Natural killer cell (primary cell): ENCODE data around the gene COX17. TPM values are rescaled to one million over a fixed set of nuclear protein-coding genes. Genes with fewer than 3 reads are reported as not detected.

Experiments used
- ATAC-seq, 3 donors: fragments of 150-1000 bp in 2 of 3; fragments of 200-7000 bp in 1 of 3; cut with Tn5 transposase; 1 replicate in 1 of 3; 2 replicates in 2 of 3; pipeline ENCODE4 v1.10.0; 2021; ENCODE audit warnings: mild to moderate bottlenecking in 2 of 3, moderate library complexity in 2 of 3
- DNase-seq, 2 donors: peaks; one replicate each; pipeline versions ENCODE4 v3.0.0 to v3.0.0-alpha.2; 2013 to 2021; ENCODE audit warnings: mixed read lengths in 1 of 2
- H3K27ac ChIP-seq: one replicate; pipeline ENCODE4 v1.5.1; 2013; ENCODE audit warnings: mild to moderate bottlenecking, low read length
- H3K27me3 ChIP-seq: one replicate; pipeline ENCODE4 v1.6.1; 2013; ENCODE audit warnings: low read length; ENCODE audit not compliant: control insufficient read depth, insufficient read depth
- H3K36me3 ChIP-seq: one replicate; pipeline ENCODE4 v1.6.1; 2013; ENCODE audit warnings: low read length; ENCODE audit not compliant: control insufficient read depth, insufficient read depth
- H3K4me1 ChIP-seq: one replicate; pipeline ENCODE4 v1.6.1; 2013; ENCODE audit warnings: low read length; ENCODE audit not compliant: control insufficient read depth, insufficient read depth
- H3K4me3 ChIP-seq: one replicate; pipeline ENCODE4 v1.5.1; 2013; ENCODE audit warnings: low read length
- H3K9me3 ChIP-seq: one replicate; pipeline ENCODE4 v1.6.1; 2013; ENCODE audit warnings: low read length; ENCODE audit not compliant: control insufficient read depth, insufficient read depth
- H3K27ac Mint-ChIP-seq, 2 donors: one replicate each; pipeline ENCODE4 v1.8.0; 2022; ENCODE audit warnings: mild to moderate bottlenecking in 2 of 2, mixed read lengths in 2 of 2, moderate library complexity in 1 of 2
- H3K27me3 Mint-ChIP-seq, 2 donors: one replicate each; pipeline ENCODE4 v1.8.0; 2022; ENCODE audit warnings: low read depth in 2 of 2, mixed read lengths in 2 of 2
- H3K36me3 Mint-ChIP-seq: one replicate; pipeline ENCODE4 v1.8.0; 2022; ENCODE audit warnings: mixed read lengths
- H3K4me1 Mint-ChIP-seq, 2 donors: one replicate each; pipeline ENCODE4 v1.8.0; 2022; ENCODE audit warnings: mixed read lengths in 2 of 2
- H3K4me3 Mint-ChIP-seq: one replicate; pipeline ENCODE4 v1.8.0; 2022; ENCODE audit warnings: mild to moderate bottlenecking, moderate library complexity, mixed read lengths
- H3K9me3 Mint-ChIP-seq, 2 donors: one replicate each; pipeline ENCODE4 v1.8.0; 2022; ENCODE audit warnings: mixed read lengths in 2 of 2
- WGBS: methylation state at CpG from one replicate; pipeline ENCODE4 v1.1.7; 2013; ENCODE audit warnings: missing lambda C conversion rate; ENCODE audit not compliant: insufficient coverage; 5-methylcytosine and 5-hydroxymethylcytosine counted together
- intact Hi-C: fragments of 100-400 bp; cut with micrococcal nuclease; formaldehyde crosslinking; loops from one replicate; pipeline ENCODE4 v1.14.2; 2022
- total RNA-seq, 4 donors: library from RNA; stranded (reverse); fragments of 120-200 nt in 1 of 4; gene quantifications; one replicate each; pipeline versions ENCODE4 v1.2.3 to v1.2.4, GENCODE V29; 2013 to 2022
- TF ChIP-seq, protein P1 (sequence below): fragments of 200-600 bp; IDR thresholded peaks from one replicate; pipeline ENCODE4 v1.8.0; 2022; ENCODE audit warnings: antibody characterized with exemption

The COX17 gene
- total RNA-seq, 3 donors from 2014 or later (not counting 1 experiment from before 2014, with no cell fraction given), result 35.6 to 44.8 (median 40.6) TPM

GRCh38 chr3:119630880-119631329 is 46.3 kb downstream of the COX17 start:
- H3K4me1 ChIP-seq, result peaks cover 21% of the 10 kb centered on the region
- peaks cover 0 to 3% of the 10 kb centered on the region in 2 donors for H3K27me3 Mint-ChIP-seq
- intact Hi-C loops, result no loop called here
- H3K27me3 ChIP-seq, result no peaks in the 10 kb centered on the region
- peaks cover 0 to 21% of the 10 kb centered on the region in 2 donors for H3K4me1 Mint-ChIP-seq
- no peaks in the 10 kb centered on the region for H3K9me3 Mint-ChIP-seq
- no peak for ATAC-seq
- H3K9me3 ChIP-seq, result no peaks in the 10 kb centered on the region
- TF ChIP-seq, protein P1, sequence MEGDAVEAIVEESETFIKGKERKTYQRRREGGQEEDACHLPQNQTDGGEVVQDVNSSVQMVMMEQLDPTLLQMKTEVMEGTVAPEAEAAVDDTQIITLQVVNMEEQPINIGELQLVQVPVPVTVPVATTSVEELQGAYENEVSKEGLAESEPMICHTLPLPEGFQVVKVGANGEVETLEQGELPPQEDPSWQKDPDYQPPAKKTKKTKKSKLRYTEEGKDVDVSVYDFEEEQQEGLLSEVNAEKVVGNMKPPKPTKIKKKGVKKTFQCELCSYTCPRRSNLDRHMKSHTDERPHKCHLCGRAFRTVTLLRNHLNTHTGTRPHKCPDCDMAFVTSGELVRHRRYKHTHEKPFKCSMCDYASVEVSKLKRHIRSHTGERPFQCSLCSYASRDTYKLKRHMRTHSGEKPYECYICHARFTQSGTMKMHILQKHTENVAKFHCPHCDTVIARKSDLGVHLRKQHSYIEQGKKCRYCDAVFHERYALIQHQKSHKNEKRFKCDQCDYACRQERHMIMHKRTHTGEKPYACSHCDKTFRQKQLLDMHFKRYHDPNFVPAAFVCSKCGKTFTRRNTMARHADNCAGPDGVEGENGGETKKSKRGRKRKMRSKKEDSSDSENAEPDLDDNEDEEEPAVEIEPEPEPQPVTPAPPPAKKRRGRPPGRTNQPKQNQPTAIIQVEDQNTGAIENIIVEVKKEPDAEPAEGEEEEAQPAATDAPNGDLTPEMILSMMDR, result no peak
- H3K27ac Mint-ChIP-seq, result peak overlapping the region in 1 of 2 donors; percentile 13
- H3K27ac ChIP-seq, result no peak overlapping the region
- DNase-seq, result no peak
- H3K36me3 ChIP-seq, result no peaks in the 10 kb centered on the region
- no peak overlapping the region for H3K4me3 Mint-ChIP-seq
- H3K4me3 ChIP-seq, result no peak overlapping the region
- 90% methylated on average over 7 of the region's 7 CpGs for WGBS
- no peaks in the 10 kb centered on the region for H3K36me3 Mint-ChIP-seq

DNA sequence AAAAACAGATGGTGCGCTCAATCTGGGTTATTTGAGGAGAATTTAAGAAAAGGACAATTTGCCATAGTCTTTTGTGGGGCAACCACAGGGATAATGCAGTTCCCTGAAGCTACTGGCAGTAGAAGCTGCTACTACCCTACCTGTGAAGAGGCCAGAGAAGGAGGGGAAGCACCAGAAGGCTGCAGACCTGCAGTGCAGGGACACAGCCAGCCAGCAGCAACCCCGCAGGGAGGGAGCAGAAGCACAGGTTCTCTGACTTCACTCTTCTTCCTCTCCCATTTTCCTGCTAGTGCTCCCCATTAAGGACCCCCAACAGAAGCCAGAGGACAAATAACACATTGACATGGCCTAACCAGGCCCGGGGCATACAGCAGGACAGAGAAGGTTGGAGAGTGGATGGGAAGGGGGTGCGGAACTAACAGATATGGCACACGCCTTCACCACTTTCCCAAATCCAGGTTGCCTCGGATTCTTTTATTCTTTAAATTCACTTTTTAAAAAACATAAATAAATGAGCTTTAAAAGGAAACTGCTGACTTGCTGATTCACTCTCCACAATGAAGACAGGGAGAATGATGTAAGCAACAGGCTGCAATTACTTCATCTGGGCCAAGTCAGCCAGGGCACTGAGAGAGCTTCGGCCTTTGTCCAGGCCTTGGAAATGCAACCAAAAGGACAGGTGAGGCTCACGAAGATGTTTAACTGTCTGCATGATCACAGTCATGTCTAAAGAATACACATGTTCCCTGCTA is 46.9 kb downstream of the COX17 start:
- TF ChIP-seq, protein P1, result no peak
- no peaks in the 10 kb centered on the region for H3K9me3 ChIP-seq
- intact Hi-C loops, result no loop called here
- peaks cover 21% of the 10 kb centered on the region for H3K4me1 ChIP-seq
- H3K4me1 Mint-ChIP-seq, result peaks cover 0 to 21% of the 10 kb centered on the region in 2 donors
- no peaks in the 10 kb centered on the region for H3K9me3 Mint-ChIP-seq
- no peaks in the 10 kb centered on the region for H3K36me3 Mint-ChIP-seq
- 80% methylated on average over 8 of the region's 8 CpGs for WGBS
- DNase-seq, result no peak
- peaks cover 0 to 4% of the 10 kb centered on the region in 2 donors for H3K27me3 Mint-ChIP-seq
- no peak overlapping the region for H3K4me3 ChIP-seq
- H3K4me3 Mint-ChIP-seq, result no peak overlapping the region
- no peak for ATAC-seq
- H3K27ac Mint-ChIP-seq, result peak overlapping the region in 1 of 2 donors; percentile 21
- H3K36me3 ChIP-seq, result no peaks in the 10 kb centered on the region
- no peaks in the 10 kb centered on the region for H3K27me3 ChIP-seq
- no peak overlapping the region for H3K27ac ChIP-seq

- Histone ChIP-seq H3K4me3 (no peak overlapping the region), H3K27ac (no peak overlapping the region), H3K27me3 (no peaks in the 10 kb centered on the region), H3K36me3 (no peaks in the 10 kb centered on the region), H3K9me3 (no peaks in the 10 kb centered on the region), H3K4me1 (peaks cover 21% of the 10 kb centered on the region)
- Mint-ChIP-seq H3K4me1 (peaks cover 0 to 21% of the 10 kb centered on the region in 2 donors), H3K36me3 (no peaks in the 10 kb centered on the region), H3K27me3 (peaks cover 0 to 6% of the 10 kb centered on the region in 2 donors), H3K4me3 (no peak overlapping the region), H3K27ac (peak overlapping the region in 1 of 2 donors; percentile 21), H3K9me3 (no peaks in the 10 kb centered on the region)
- intact Hi-C loops, result no loop called here
- WGBS, result 63% methylated on average over 1 of the region's 1 CpG
- TF ChIP-seq, protein P1, result no peak
- DNase-seq (peak in 1 of 2 donors; percentile 47), ATAC-seq (peak in 1 of 3 donors; percentile 30)
Measured at GRCh38 chr3:119628816-119629445, 48.3 kb downstream of the COX17 start.
